Naive thymus-derived CD4-positive, alpha-beta T cell (primary cell): ENCODE results near the gene RAB31. TPM values are rescaled to one million over a fixed set of nuclear protein-coding genes. Genes with fewer than 3 reads are reported as not detected.

ENCODE experiments used
- ATAC-seq: fragments of 150-1000 bp; cut with Tn5 transposase; 2 replicates; pipeline ENCODE4 v1.10.0; 2021; ENCODE audit warnings: mild to moderate bottlenecking, moderate library complexity
- CTCF ChIA-PET: fragments of 350-600 bp; sonication (Branson Sonifier 250); formaldehyde crosslinking; loops from one replicate; lab custom pipeline; 2021; ENCODE audit warnings: antibody characterized with exemption; lab: Charles Lee
- POLR2A ChIA-PET: fragments of 350-600 bp; sonication (Branson Sonifier 250); formaldehyde crosslinking; loops from one replicate; lab custom pipeline; 2021; ENCODE audit warnings: antibody characterized with exemption, inconsistent platforms; lab: Charles Lee
- DNase-seq, 9 donors: peaks; one replicate each; pipeline versions ENCODE4 v3.0.0 to v3.0.0-alpha.2; 2020 to 2022; ENCODE audit warnings: mixed read lengths in 1 of 9
- H3K27ac ChIP-seq: one replicate; pipeline ENCODE4 v1.7.0; 2013; ENCODE audit warnings: mild to moderate bottlenecking, low read depth, low read length, moderate library complexity
- H3K27me3 ChIP-seq, 2 donors: one replicate each; pipeline ENCODE4 v1.7.0; 2013; ENCODE audit warnings: low read length in 2 of 2, mild to moderate bottlenecking in 2 of 2, moderate library complexity in 2 of 2; ENCODE audit not compliant: control insufficient read depth in 2 of 2, insufficient read depth in 2 of 2
- H3K36me3 ChIP-seq, 3 experiments: 1 replicate in 2 of 3; 2 replicates in 1 of 3; pipeline ENCODE4 v1.7.0; 2013; ENCODE audit warnings: low read length in 3 of 3, mild to moderate bottlenecking in 3 of 3, moderate library complexity in 1 of 3; ENCODE audit not compliant: insufficient read depth in 3 of 3, control insufficient read depth in 2 of 3
- H3K4me1 ChIP-seq, 2 donors: one replicate each; pipeline ENCODE4 v1.7.0; 2013; ENCODE audit warnings: low read length in 2 of 2, mild to moderate bottlenecking in 2 of 2, moderate library complexity in 1 of 2; ENCODE audit not compliant: control insufficient read depth in 2 of 2, insufficient read depth in 2 of 2
- H3K4me3 ChIP-seq: 2 replicates; pipeline ENCODE4 v1.7.0; 2013; ENCODE audit warnings: mild to moderate bottlenecking, low read length
- H3K9me3 ChIP-seq, 3 experiments: 1 replicate in 2 of 3; 2 replicates in 1 of 3; pipeline ENCODE4 v1.7.0; 2013; ENCODE audit warnings: low read length in 3 of 3; ENCODE audit not compliant: control insufficient read depth in 2 of 3
- H3K27ac Mint-ChIP-seq, 9 donors: one replicate each; pipeline ENCODE4 v1.8.0; 2020 to 2022; ENCODE audit warnings: mixed read lengths in 9 of 9, mild to moderate bottlenecking in 8 of 9, moderate library complexity in 5 of 9, inconsistent platforms in 2 of 9
- H3K27me3 Mint-ChIP-seq, 5 donors: one replicate each; pipeline ENCODE4 v1.8.0; 2021 to 2022; ENCODE audit warnings: mixed read lengths in 5 of 5, mild to moderate bottlenecking in 1 of 5
- H3K36me3 Mint-ChIP-seq, 5 donors: one replicate each; pipeline ENCODE4 v1.8.0; 2020 to 2022; ENCODE audit warnings: mixed read lengths in 5 of 5, mild to moderate bottlenecking in 3 of 5, inconsistent platforms in 1 of 5
- H3K4me1 Mint-ChIP-seq, 7 donors: one replicate each; pipeline ENCODE4 v1.8.0; 2020 to 2022; ENCODE audit warnings: mixed read lengths in 7 of 7, mild to moderate bottlenecking in 3 of 7, inconsistent platforms in 1 of 7
- H3K4me3 Mint-ChIP-seq, 10 donors: one replicate each; pipeline ENCODE4 v1.8.0; 2020 to 2022; ENCODE audit warnings: mild to moderate bottlenecking in 10 of 10, mixed read lengths in 10 of 10, moderate library complexity in 6 of 10, inconsistent platforms in 2 of 10
- H3K9me3 Mint-ChIP-seq, 11 donors: one replicate each; pipeline ENCODE4 v1.8.0; 2020 to 2022; ENCODE audit warnings: mixed read lengths in 11 of 11, mild to moderate bottlenecking in 4 of 11, inconsistent platforms in 1 of 11, moderate library complexity in 1 of 11
- intact Hi-C, 2 donors: fragments of 100-400 bp; cut with micrococcal nuclease; formaldehyde crosslinking; loops; one replicate each; pipeline ENCODE4 v1.15.1; 2023
- polyA plus RNA-seq, 2 donors: library from polyadenylated mRNA; unstranded; fragments of 300-500 nt; fragmentation: Illumina TruSeq; gene quantifications; one replicate each; pipeline ENCODE4 v1.2.3, GENCODE V29; 2021
- total RNA-seq, 6 experiments: library from RNA in 5 of 6; stranded (reverse) in 5 of 6; gene quantifications; 1 replicate in 5 of 6; 2 replicates in 1 of 6; pipeline ENCODE4 v1.2.3 and lab custom pipeline; 2021 to 2026

Gene RAB31
- total and polyA plus RNA-seq, 7 experiments from 2014 or later = 0.41 to 48.6 (median 2.3) TPM

- Mint-ChIP-seq H3K4me1 (peaks cover 0 to 5% (median 0%) of the 10 kb centered on the region in 7 donors), H3K27ac (no peak overlapping the region), H3K9me3 (no peaks in the 10 kb centered on the region), H3K4me3 (no peak overlapping the region), H3K36me3 (no peaks in the 10 kb centered on the region), H3K27me3 (peaks cover 4 to 21% (median 11%) of the 10 kb centered on the region in 5 donors)
- no peak overlapping the region for H3K4me3 ChIP-seq
- H3K27ac ChIP-seq = no peak overlapping the region
- H3K27me3 ChIP-seq = no peaks in the 10 kb centered on the region
- ATAC-seq (no peak), DNase-seq (no peak)
- H3K4me1 ChIP-seq = no peaks in the 10 kb centered on the region
- ChIA-PET POLR2A (no interaction called here), CTCF (no interaction called here)
- intact Hi-C loops = no loop called here
- H3K36me3 ChIP-seq = no peaks in the 10 kb centered on the region
- H3K9me3 ChIP-seq = no peaks in the 10 kb centered on the region
These were observed 150.5 kb downstream of the RAB31 start for GRCh38 chr18:9858642-9859041.

- DNase-seq = no peak
- Mint-ChIP-seq H3K27ac (no peak overlapping the region), H3K27me3 (peaks cover 4 to 20% (median 9%) of the 10 kb centered on the region in 5 donors), H3K9me3 (no peaks in the 10 kb centered on the region), H3K4me1 (peaks cover 0 to 5% (median 0%) of the 10 kb centered on the region in 7 donors), H3K36me3 (no peaks in the 10 kb centered on the region), H3K4me3 (no peak overlapping the region)
- Histone ChIP-seq H3K4me3 (no peak overlapping the region), H3K27me3 (no peaks in the 10 kb centered on the region), H3K36me3 (no peaks in the 10 kb centered on the region), H3K27ac (no peak overlapping the region), H3K4me1 (no peaks in the 10 kb centered on the region), H3K9me3 (no peaks in the 10 kb centered on the region)
- ChIA-PET POLR2A (no interaction called here), CTCF (no interaction called here)
- ATAC-seq = no peak
- intact Hi-C loops = no loop called here
These were observed 151.1 kb downstream of the RAB31 start for GRCh38 chr18:9859232-9859631.

GRCh38 chr18:9860682-9861081, 152.6 kb downstream of the RAB31 start:
- intact Hi-C loops = no loop called here
- Mint-ChIP-seq H3K4me3 (no peak overlapping the region), H3K9me3 (peaks cover 3 to 12% (median 5%) of the 10 kb centered on the region in 11 donors), H3K27ac (no peak overlapping the region), H3K36me3 (peaks cover 3 to 6% (median 3%) of the 10 kb centered on the region in 5 donors), H3K27me3 (peaks cover 3 to 18% (median 5%) of the 10 kb centered on the region in 5 donors), H3K4me1 (peaks cover 0 to 5% (median 0%) of the 10 kb centered on the region in 7 donors)
- ChIA-PET CTCF (interaction anchor here (0.6 kb wide), 1 partner anchor 87 kb away, joined by 5 read pairs; no protein-coding TSS in a partner anchor), POLR2A (no interaction called here)
- Histone ChIP-seq H3K4me1 (no peaks in the 10 kb centered on the region), H3K4me3 (no peak overlapping the region), H3K9me3 (peaks cover 0 to 10% (median 0%) of the 10 kb centered on the region in 3 experiments), H3K27me3 (no peaks in the 10 kb centered on the region), H3K36me3 (no peaks in the 10 kb centered on the region), H3K27ac (no peak overlapping the region)
- DNase-seq = no peak
- ATAC-seq = no peak

DNA sequence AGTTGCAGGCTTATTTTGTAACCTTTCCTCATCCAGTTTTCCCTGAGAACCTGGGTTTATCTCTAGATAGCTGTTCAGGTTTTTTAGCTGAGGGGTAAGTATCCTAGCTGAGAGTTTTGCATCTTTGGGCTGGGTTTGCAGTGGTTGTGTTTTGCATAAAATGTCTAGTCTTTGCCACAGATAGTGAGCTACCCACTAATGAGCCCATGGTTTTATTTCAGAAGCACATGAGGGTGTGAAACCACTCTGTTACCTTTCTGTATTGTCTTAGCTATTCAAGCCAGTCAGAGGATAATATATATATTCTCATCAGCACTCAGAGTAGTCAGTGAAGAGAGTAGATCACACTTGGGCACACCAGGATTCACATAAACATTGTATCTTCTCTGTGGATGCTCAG, 153.1 kb downstream of the RAB31 start:
- Histone ChIP-seq H3K27ac (no peak overlapping the region), H3K4me1 (no peaks in the 10 kb centered on the region), H3K27me3 (no peaks in the 10 kb centered on the region), H3K36me3 (no peaks in the 10 kb centered on the region), H3K4me3 (no peak overlapping the region), H3K9me3 (peaks cover 0 to 15% (median 0%) of the 10 kb centered on the region in 3 experiments)
- ChIA-PET CTCF (interaction anchor here (0.6 kb wide), 1 partner anchor 88 kb away, joined by 5 read pairs; no protein-coding TSS in a partner anchor), POLR2A (no interaction called here)
- DNase-seq (no peak), ATAC-seq (no peak)
- no peak overlapping the region for H3K27ac Mint-ChIP-seq
- H3K4me3 Mint-ChIP-seq = no peak overlapping the region
- intact Hi-C loops = no loop called here
- peaks cover 5 to 11% (median 8%) of the 10 kb centered on the region in 5 donors for H3K36me3 Mint-ChIP-seq
- H3K4me1 Mint-ChIP-seq = peaks cover 0 to 5% (median 0%) of the 10 kb centered on the region in 7 donors
- peaks cover 1 to 14% (median 5%) of the 10 kb centered on the region in 5 donors for H3K27me3 Mint-ChIP-seq
- H3K9me3 Mint-ChIP-seq = peaks cover 8 to 17% (median 10%) of the 10 kb centered on the region in 11 donors

DNA sequence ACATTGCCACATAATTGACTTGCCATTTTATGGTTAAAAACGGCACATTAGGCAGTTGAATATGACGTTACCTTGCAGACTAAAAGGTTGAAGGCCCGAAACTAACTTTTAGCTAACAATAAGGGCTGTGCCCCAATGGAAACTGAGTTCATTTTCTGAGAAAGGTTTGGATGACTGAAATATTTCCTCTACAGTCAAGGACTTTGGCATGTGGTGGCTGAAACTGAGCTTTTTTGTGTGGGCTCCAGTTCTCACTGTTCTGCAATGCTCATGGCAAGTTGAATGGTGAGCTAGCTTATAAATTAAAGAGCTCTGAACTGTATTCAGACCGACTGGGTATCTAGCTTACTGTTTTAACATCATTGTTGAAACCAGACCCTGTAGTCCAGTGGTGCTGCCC, 153.8 kb downstream of the RAB31 start:
- DNase-seq = no peak
- POLR2A ChIA-PET = no interaction called here
- peak overlapping the region in 1 of 9 donors; percentile 35 for H3K27ac Mint-ChIP-seq

DNA sequence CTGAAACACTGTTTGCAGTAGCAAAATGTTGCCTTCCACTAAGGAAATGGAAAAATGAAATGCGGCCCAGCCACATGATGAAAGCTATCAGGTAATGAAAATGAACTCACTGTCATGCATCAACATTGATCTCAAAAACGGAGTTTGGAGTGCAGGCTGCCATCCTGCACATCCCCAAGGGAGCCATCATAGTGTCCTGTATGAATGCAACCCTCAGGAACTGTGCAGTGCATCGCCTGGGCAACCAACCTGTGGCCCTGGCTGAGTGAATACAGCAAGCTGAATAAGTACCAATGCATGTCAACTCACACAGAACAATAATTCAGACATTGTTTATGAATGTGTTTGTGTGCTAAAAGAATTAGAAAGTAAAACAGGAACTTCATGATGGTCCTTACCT, 154.6 kb downstream of the RAB31 start:
- ChIA-PET CTCF (no interaction called here), POLR2A (no interaction called here)
- H3K27me3 ChIP-seq = no peaks in the 10 kb centered on the region
- H3K36me3 ChIP-seq = no peaks in the 10 kb centered on the region
- intact Hi-C loops = no loop called here
- peaks cover 0 to 24% (median 0%) of the 10 kb centered on the region in 3 experiments for H3K9me3 ChIP-seq
- Mint-ChIP-seq H3K4me1 (peaks cover 0 to 5% (median 0%) of the 10 kb centered on the region in 7 donors), H3K9me3 (peaks cover 9 to 28% (median 13%) of the 10 kb centered on the region in 11 donors), H3K36me3 (peaks cover 5 to 12% (median 8%) of the 10 kb centered on the region in 5 donors), H3K27ac (no peak overlapping the region), H3K4me3 (no peak overlapping the region), H3K27me3 (peaks cover 0 to 12% (median 5%) of the 10 kb centered on the region in 5 donors)
- no peak overlapping the region for H3K27ac ChIP-seq
- H3K4me3 ChIP-seq = no peak overlapping the region
- H3K4me1 ChIP-seq = no peaks in the 10 kb centered on the region
- DNase-seq (no peak), ATAC-seq (no peak)

More for the DNA sequence above, 153.8 kb downstream of the RAB31 start:
- Mint-ChIP-seq H3K9me3 (peaks cover 9 to 25% (median 13%) of the 10 kb centered on the region in 11 donors), H3K27me3 (peaks cover 0 to 12% (median 5%) of the 10 kb centered on the region in 5 donors), H3K4me3 (no peak overlapping the region), H3K36me3 (peaks cover 5 to 12% (median 8%) of the 10 kb centered on the region in 5 donors), H3K4me1 (peaks cover 0 to 5% (median 0%) of the 10 kb centered on the region in 7 donors)
- intact Hi-C loops = no loop called here
- no peaks in the 10 kb centered on the region for H3K27me3 ChIP-seq
- CTCF ChIA-PET = no interaction called here
- H3K4me3 ChIP-seq = no peak overlapping the region
- no peak for ATAC-seq
- H3K4me1 ChIP-seq = no peaks in the 10 kb centered on the region
- peaks cover 0 to 23% (median 0%) of the 10 kb centered on the region in 3 experiments for H3K9me3 ChIP-seq
- H3K36me3 ChIP-seq = no peaks in the 10 kb centered on the region
- H3K27ac ChIP-seq = no peak overlapping the region

- H3K9me3 Mint-ChIP-seq = peaks cover 9 to 29% (median 13%) of the 10 kb centered on the region in 11 donors
- ATAC-seq (no peak), DNase-seq (no peak)
- Histone ChIP-seq H3K9me3 (peaks cover 0 to 24% (median 0%) of the 10 kb centered on the region in 3 experiments), H3K4me1 (no peaks in the 10 kb centered on the region), H3K4me3 (no peak overlapping the region), H3K36me3 (no peaks in the 10 kb centered on the region), H3K27me3 (no peaks in the 10 kb centered on the region), H3K27ac (no peak overlapping the region)
- intact Hi-C loops = no loop called here
- ChIA-PET CTCF (no interaction called here), POLR2A (no interaction called here)
- H3K27me3 Mint-ChIP-seq = peaks cover 0 to 12% (median 5%) of the 10 kb centered on the region in 5 donors
- peaks cover 5 to 12% (median 8%) of the 10 kb centered on the region in 5 donors for H3K36me3 Mint-ChIP-seq
- H3K4me1 Mint-ChIP-seq = peaks cover 0 to 5% (median 0%) of the 10 kb centered on the region in 7 donors
- no peak overlapping the region for H3K27ac Mint-ChIP-seq
- H3K4me3 Mint-ChIP-seq = no peak overlapping the region
These were observed 155.2 kb downstream of the RAB31 start for GRCh38 chr18:9863282-9863681.
